KMS-11 (cell line): ENCODE data around the gene AFF1.

Experiments
- H2AFZ ChIP-seq: fragments of 200-600 bp; sonication (generic); 2 replicates; pipeline ENCODE4 v1.6.1; 2016; ENCODE audit warnings: antibody characterized with exemption, mixed run types, low read depth
- H3K27ac ChIP-seq: fragments of 200-600 bp; sonication (generic); 2 replicates; pipeline ENCODE4 v1.6.1; 2016; ENCODE audit warnings: mild to moderate bottlenecking, mixed run types
- H3K27me3 ChIP-seq: fragments of 200-600 bp; sonication (generic); 2 replicates; pipeline ENCODE4 v1.6.1; 2017; ENCODE audit warnings: mild to moderate bottlenecking, low read depth, mixed run types, moderate library complexity; ENCODE audit not compliant: insufficient read depth
- H3K36me3 ChIP-seq: fragments of 200-600 bp; sonication (generic); 2 replicates; pipeline ENCODE4 v1.6.1; 2017; ENCODE audit warnings: mild to moderate bottlenecking, mixed run types; ENCODE audit not compliant: insufficient read depth
- H3K4me1 ChIP-seq: fragments of 200-600 bp; sonication (generic); 2 replicates; pipeline ENCODE4 v1.6.1; 2016; ENCODE audit warnings: mild to moderate bottlenecking, low read depth, mixed run types; ENCODE audit not compliant: poor library complexity, severe bottlenecking
- H3K4me2 ChIP-seq: fragments of 200-600 bp; sonication (generic); 2 replicates; pipeline ENCODE4 v1.7.0; 2016; ENCODE audit warnings: mild to moderate bottlenecking, mixed run types
- H3K4me3 ChIP-seq: fragments of 200-600 bp; sonication (generic); IDR thresholded peaks from 2 replicates; pipeline ENCODE4 v1.6.1; 2017; ENCODE audit warnings: low read depth, low read length, mixed read lengths; ENCODE audit not compliant: insufficient read depth
- H3K79me2 ChIP-seq: fragments of 200-600 bp; sonication (generic); 2 replicates; pipeline ENCODE4 v1.6.1; 2016; ENCODE audit warnings: low read depth, mixed run types; ENCODE audit not compliant: insufficient read depth
- H3K9ac ChIP-seq: fragments of 200-600 bp; sonication (generic); 2 replicates; pipeline ENCODE4 v1.6.1; 2016; ENCODE audit warnings: mild to moderate bottlenecking, mixed run types
- H4K20me1 ChIP-seq: fragments of 200-600 bp; sonication (generic); 2 replicates; pipeline ENCODE4 v1.6.1; 2016; ENCODE audit warnings: mild to moderate bottlenecking, mixed run types; ENCODE audit not compliant: insufficient read depth
- CTCF ChIP-seq: fragments of 200-600 bp; sonication (generic); conservative IDR thresholded peaks from 2 replicates; pipeline ENCODE4 v1.6.1; 2017; ENCODE audit warnings: low read depth, mild to moderate bottlenecking, antibody characterized with exemption, low read length, moderate library complexity, mixed read lengths

The AFF1 gene

GRCh38 chr4:87108142-87108546, 173.3 kb downstream of the AFF1 start:
- Histone ChIP-seq H3K27me3 (no peaks in the 10 kb centered on the region), H3K79me2 (no peaks in the 10 kb centered on the region), H4K20me1 (no peaks in the 10 kb centered on the region), H3K27ac (peak overlapping the region; percentile 17; the same call in 1 of the 2 replicates), H3K36me3 (no peaks in the 10 kb centered on the region; the same call in 1 of the 2 replicates), H3K4me2 (peak overlapping the region; percentile 23; the same call in 1 of the 2 replicates), H3K9ac (no peak overlapping the region), H2AFZ (no peak overlapping the region), H3K4me1 (peaks cover 33% of the 10 kb centered on the region), H3K4me3 (peak overlapping the region; percentile 47)
- TF ChIP-seq CTCF, result no peak

GRCh38 chr4:87109121-87109520, 174.3 kb downstream of the AFF1 start:
- no peak overlapping the region for H3K4me2 ChIP-seq
- H3K4me1 ChIP-seq, result peaks cover 27% of the 10 kb centered on the region
- peaks cover 5% of the 10 kb centered on the region; the same call in 1 of the 2 replicates for H3K36me3 ChIP-seq
- TF ChIP-seq CTCF, result no peak
- no peaks in the 10 kb centered on the region for H4K20me1 ChIP-seq
- no peak overlapping the region for H2AFZ ChIP-seq
- no peak overlapping the region for H3K27ac ChIP-seq
- no peaks in the 10 kb centered on the region for H3K79me2 ChIP-seq
- H3K9ac ChIP-seq, result no peak overlapping the region
- H3K27me3 ChIP-seq, result no peaks in the 10 kb centered on the region
- no peak overlapping the region for H3K4me3 ChIP-seq

GRCh38 chr4:87109945-87110344, 175.1 kb downstream of the AFF1 start:
- Histone ChIP-seq H3K27ac (no peak overlapping the region), H3K4me3 (no peak overlapping the region), H3K4me1 (peaks cover 27% of the 10 kb centered on the region), H3K4me2 (no peak overlapping the region), H4K20me1 (no peaks in the 10 kb centered on the region), H2AFZ (no peak overlapping the region), H3K9ac (no peak overlapping the region), H3K36me3 (peaks cover 5% of the 10 kb centered on the region; the same call in 1 of the 2 replicates), H3K27me3 (no peaks in the 10 kb centered on the region), H3K79me2 (no peaks in the 10 kb centered on the region)
- no peak for TF ChIP-seq CTCF

GRCh38 chr4:87112063-87112462, 177.3 kb downstream of the AFF1 start:
- Histone ChIP-seq H3K4me3 (no peak overlapping the region), H3K4me2 (no peak overlapping the region), H3K4me1 (peaks cover 17% of the 10 kb centered on the region), H3K27ac (no peak overlapping the region), H3K27me3 (no peaks in the 10 kb centered on the region), H2AFZ (no peak overlapping the region), H3K36me3 (peaks cover 12% of the 10 kb centered on the region; the same call in 1 of the 2 replicates), H3K79me2 (no peaks in the 10 kb centered on the region), H4K20me1 (no peaks in the 10 kb centered on the region), H3K9ac (no peak overlapping the region)
- TF ChIP-seq CTCF, result no peak
